ENCODE data around the gene MRGPRX2. TPM values are rescaled to one million over a fixed set of nuclear protein-coding genes. Genes with fewer than 3 reads are reported as not detected.

Gene MRGPRX2
- polyA plus RNA-seq, 3 donors: not detected

GRCh38 chr11:19091366-19091765, 30.8 kb upstream of the MRGPRX2 start:
- Histone ChIP-seq H3K9me3 (replicated peaks in 1 of 2; ENCODE audit: control insufficient read depth in 1 of 2, insufficient read depth in 1 of 2, low read length in 2 of 2) (no peaks in the 10 kb centered on the region), H2AFZ (ENCODE audit: insufficient read depth, low read depth, low read length, poor library complexity, severe bottlenecking) (no peak overlapping the region), H3K27ac (ENCODE audit: low read depth in 1 of 2, low read length in 2 of 2) (no peak overlapping the region), H3K27me3 (ENCODE audit: control insufficient read depth in 2 of 2, insufficient read depth in 2 of 2, low read length in 2 of 2) (no peaks in the 10 kb centered on the region), H3K79me2 (ENCODE audit: insufficient read depth, low read length) (no peaks in the 10 kb centered on the region), H3K36me3 (replicated peaks in 1 of 2; ENCODE audit: control insufficient read depth in 1 of 2, insufficient read depth in 2 of 2, low read length in 2 of 2) (no peaks in the 10 kb centered on the region), H4K20me1 (ENCODE audit: insufficient read depth, low read length) (no peaks in the 10 kb centered on the region), H3K4me3 (replicated peaks in 1 of 3; ENCODE audit: low read depth in 2 of 3, low read length in 3 of 3) (no peak overlapping the region), H3K4me1 (ENCODE audit: control insufficient read depth in 1 of 2, insufficient read depth in 2 of 2, low read length in 2 of 2) (no peaks in the 10 kb centered on the region), H3K9ac (ENCODE audit: insufficient read depth, low read length, poor library complexity, severe bottlenecking) (no peak overlapping the region), H3K4me2 (replicated peaks; ENCODE audit: extremely low read depth, low read length, poor library complexity, severe bottlenecking) (no peak overlapping the region)
- intact Hi-C loops (cut with micrococcal nuclease): no loop called here
- no peaks in the 10 kb centered on the region for H3K4me1 Mint-ChIP-seq
- peaks cover 0 to 4% (median 3%) of the 10 kb centered on the region in 3 donors for H3K27me3 Mint-ChIP-seq (ENCODE audit: low read depth in 3 of 3)
- H3K9me3 Mint-ChIP-seq: peaks cover 0 to 5% (median 0%) of the 10 kb centered on the region in 7 donors
- no peak overlapping the region for H3K4me3 Mint-ChIP-seq
- WGBS (ENCODE audit: insufficient coverage): no CpG with 5 or more reads among the region's 1 CpG
- DNase-seq: no peak
- TF ChIP-seq CTCF (IDR thresholded peaks at IDR 0.05): no peak
- no peaks in the 10 kb centered on the region for H3K36me3 Mint-ChIP-seq
- no peak overlapping the region for H3K27ac Mint-ChIP-seq

GRCh38 chr11:19089421-19089820, 28.9 kb upstream of the MRGPRX2 start:
- Mint-ChIP-seq H3K4me1 (no peaks in the 10 kb centered on the region), H3K36me3 (no peaks in the 10 kb centered on the region), H3K9me3 (peaks cover 0 to 5% (median 0%) of the 10 kb centered on the region in 7 donors), H3K27ac (no peak overlapping the region), H3K27me3 (ENCODE audit: low read depth in 3 of 3) (peaks cover 0 to 3% (median 2%) of the 10 kb centered on the region in 3 donors), H3K4me3 (no peak overlapping the region)
- Histone ChIP-seq H2AFZ (ENCODE audit: insufficient read depth, low read depth, low read length, poor library complexity, severe bottlenecking) (no peak overlapping the region), H3K4me3 (replicated peaks in 1 of 3; ENCODE audit: low read depth in 2 of 3, low read length in 3 of 3) (no peak overlapping the region), H3K9ac (ENCODE audit: insufficient read depth, low read length, poor library complexity, severe bottlenecking) (no peak overlapping the region), H3K79me2 (ENCODE audit: insufficient read depth, low read length) (no peaks in the 10 kb centered on the region), H4K20me1 (ENCODE audit: insufficient read depth, low read length) (no peaks in the 10 kb centered on the region), H3K9me3 (replicated peaks in 1 of 2; ENCODE audit: control insufficient read depth in 1 of 2, insufficient read depth in 1 of 2, low read length in 2 of 2) (no peaks in the 10 kb centered on the region), H3K27ac (ENCODE audit: low read depth in 1 of 2, low read length in 2 of 2) (no peak overlapping the region), H3K27me3 (ENCODE audit: control insufficient read depth in 2 of 2, insufficient read depth in 2 of 2, low read length in 2 of 2) (no peaks in the 10 kb centered on the region), H3K36me3 (replicated peaks in 1 of 2; ENCODE audit: control insufficient read depth in 1 of 2, insufficient read depth in 2 of 2, low read length in 2 of 2) (no peaks in the 10 kb centered on the region), H3K4me2 (replicated peaks; ENCODE audit: extremely low read depth, low read length, poor library complexity, severe bottlenecking) (no peak overlapping the region), H3K4me1 (ENCODE audit: control insufficient read depth in 1 of 2, insufficient read depth in 2 of 2, low read length in 2 of 2) (no peaks in the 10 kb centered on the region)
- DNase-seq: no peak
- no peak for TF ChIP-seq CTCF (IDR thresholded peaks at IDR 0.05)
- WGBS (ENCODE audit: insufficient coverage): 100% methylated on average over 1 of the region's 5 CpGs
- intact Hi-C loops (cut with micrococcal nuclease): no loop called here

Data from CD14-positive monocyte (primary cell).